ENCODE results near the gene CMTM2. TPM values are rescaled to one million over a fixed set of nuclear protein-coding genes. Genes with fewer than 3 reads are reported as not detected.

Gene CMTM2
- total and polyA plus RNA-seq, 7 experiments from 2014 or later = 0.58 to 1.8 (median 0.81) TPM; not detected in 4

GRCh38 chr16:66539623-66540469, 39.4 kb upstream of the CMTM2 start:
- Histone ChIP-seq H3K27ac (ENCODE audit: low read depth, low read length) (no peak overlapping the region), H3K4me3 (ENCODE audit: low read length) (no peak overlapping the region), H3K4me1 (ENCODE audit: control insufficient read depth in 2 of 2, insufficient read depth in 2 of 2, low read length in 2 of 2) (peaks cover 0 to 3% of the 10 kb centered on the region in 2 donors), H3K36me3 (ENCODE audit: control insufficient read depth in 2 of 3, insufficient read depth in 3 of 3, low read length in 3 of 3) (peaks cover 0 to 4% (median 0%) of the 10 kb centered on the region in 3 experiments), H3K27me3 (ENCODE audit: control insufficient read depth in 2 of 2, insufficient read depth in 2 of 2, low read length in 2 of 2) (no peaks in the 10 kb centered on the region), H3K9me3 (ENCODE audit: control insufficient read depth in 2 of 3, low read length in 3 of 3) (no peaks in the 10 kb centered on the region)
- Mint-ChIP-seq H3K4me1 (peaks cover 12 to 43% (median 20%) of the 10 kb centered on the region in 7 donors), H3K4me3 (peak overlapping the region in 3 of 10 donors; percentile 14 to 39 (median 27)), H3K9me3 (no peaks in the 10 kb centered on the region), H3K27ac (peak overlapping the region in 5 of 9 donors; percentile 47 to 71 (median 63)), H3K27me3 (no peaks in the 10 kb centered on the region), H3K36me3 (peaks cover 0 to 31% (median 5%) of the 10 kb centered on the region in 5 donors)
- POLR2A ChIA-PET = interaction anchor here (0.6 to 0.9 kb wide), 3 partner anchors 12 to 24 kb away, joined by 3 to 5 read pairs (median 3); partner anchors contain the start of gene CKLF
- intact Hi-C loops (cut with micrococcal nuclease) = loop anchor here in 1 of 2 donors (2.0 kb wide), 1 partner anchor 15 kb away; no protein-coding TSS in a partner anchor
- no peak for DNase-seq
- CTCF ChIA-PET = no interaction called here
- ATAC-seq = no peak

GRCh38 chr16:66541388-66542355, 37.6 kb upstream of the CMTM2 start:
- Mint-ChIP-seq H3K4me1 (peaks cover 12 to 49% (median 21%) of the 10 kb centered on the region in 7 donors), H3K4me3 (no peak overlapping the region), H3K9me3 (no peaks in the 10 kb centered on the region), H3K27ac (peak overlapping the region in 3 of 9 donors; percentile 0 to 9 (median 1)), H3K36me3 (peaks cover 0 to 29% (median 5%) of the 10 kb centered on the region in 5 donors), H3K27me3 (no peaks in the 10 kb centered on the region)
- CTCF ChIA-PET = interaction anchor here (1.0 kb wide), 1 partner anchor 17 kb away, joined by 3 read pairs; no protein-coding TSS in a partner anchor
- Histone ChIP-seq H3K36me3 (ENCODE audit: control insufficient read depth in 2 of 3, insufficient read depth in 3 of 3, low read length in 3 of 3) (peaks cover 0 to 4% (median 0%) of the 10 kb centered on the region in 3 experiments), H3K9me3 (ENCODE audit: control insufficient read depth in 2 of 3, low read length in 3 of 3) (no peaks in the 10 kb centered on the region), H3K27ac (ENCODE audit: low read depth, low read length) (no peak overlapping the region), H3K27me3 (ENCODE audit: control insufficient read depth in 2 of 2, insufficient read depth in 2 of 2, low read length in 2 of 2) (no peaks in the 10 kb centered on the region), H3K4me3 (ENCODE audit: low read length) (no peak overlapping the region), H3K4me1 (ENCODE audit: control insufficient read depth in 2 of 2, insufficient read depth in 2 of 2, low read length in 2 of 2) (peaks cover 0 to 3% of the 10 kb centered on the region in 2 donors)
- ATAC-seq = no peak
- POLR2A ChIA-PET = interaction anchor here (1.0 to 1.3 kb wide), 3 partner anchors 11 to 62 kb away, joined by 3 to 4 read pairs (median 3); partner anchors contain the start of gene CKLF
- intact Hi-C loops (cut with micrococcal nuclease) = no loop called here
- no peak for DNase-seq

- ChIA-PET POLR2A (interaction anchor here (1.3 kb wide), 1 partner anchor 10 kb away, joined by 3 read pairs; the partner anchor contains the start of gene CKLF), CTCF (interaction anchor here (1.6 kb wide), 1 partner anchor 10 kb away, joined by 3 read pairs; the partner anchor contains the start of gene CKLF)
- Mint-ChIP-seq H3K4me3 (no peak overlapping the region), H3K36me3 (peaks cover 0 to 30% (median 3%) of the 10 kb centered on the region in 5 donors), H3K9me3 (no peaks in the 10 kb centered on the region), H3K27ac (peak overlapping the region in 2 of 9 donors; percentile 0 to 9), H3K4me1 (peaks cover 14 to 52% (median 26%) of the 10 kb centered on the region in 7 donors), H3K27me3 (no peaks in the 10 kb centered on the region)
- intact Hi-C loops (cut with micrococcal nuclease) = no loop called here
- no peak for DNase-seq
- no peak for ATAC-seq
- Histone ChIP-seq H3K27me3 (ENCODE audit: control insufficient read depth in 2 of 2, insufficient read depth in 2 of 2, low read length in 2 of 2) (no peaks in the 10 kb centered on the region), H3K27ac (ENCODE audit: low read depth, low read length) (no peak overlapping the region), H3K4me1 (ENCODE audit: control insufficient read depth in 2 of 2, insufficient read depth in 2 of 2, low read length in 2 of 2) (peaks cover 0 to 3% of the 10 kb centered on the region in 2 donors), H3K36me3 (ENCODE audit: control insufficient read depth in 2 of 3, insufficient read depth in 3 of 3, low read length in 3 of 3) (peaks cover 0 to 4% (median 0%) of the 10 kb centered on the region in 3 experiments), H3K9me3 (ENCODE audit: control insufficient read depth in 2 of 3, low read length in 3 of 3) (no peaks in the 10 kb centered on the region), H3K4me3 (ENCODE audit: low read length) (no peak overlapping the region)
Measured at GRCh38 chr16:66542396-66542795, 36.9 kb upstream of the CMTM2 start.

DNA sequence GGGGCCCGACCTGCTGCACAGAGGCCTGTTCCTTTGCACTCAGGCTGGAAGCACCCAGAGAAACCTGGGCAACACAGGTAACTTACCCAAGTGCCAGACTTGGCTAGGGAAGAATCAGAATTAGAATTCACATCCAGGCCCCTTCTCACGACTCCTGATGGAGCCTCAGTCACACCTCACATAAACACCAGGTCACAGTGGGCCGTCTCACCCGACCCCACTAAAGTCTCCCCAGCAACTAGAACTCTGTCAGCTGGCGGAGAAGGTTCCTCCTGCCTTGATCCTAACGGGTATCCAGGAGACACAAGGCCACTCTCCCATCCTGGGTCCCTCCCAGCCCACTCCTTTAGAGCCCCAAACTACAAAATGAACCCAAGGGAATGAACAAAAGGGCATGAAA, 35.7 kb upstream of the CMTM2 start:
- H3K4me3 ChIP-seq (ENCODE audit: low read length) = no peak overlapping the region
- POLR2A ChIA-PET = interaction anchor here (0.6 to 1.8 kb wide), 3 partner anchors 8 to 69 kb away, joined by 4 to 7 read pairs (median 6); partner anchors contain the start of gene CKLF

DNA sequence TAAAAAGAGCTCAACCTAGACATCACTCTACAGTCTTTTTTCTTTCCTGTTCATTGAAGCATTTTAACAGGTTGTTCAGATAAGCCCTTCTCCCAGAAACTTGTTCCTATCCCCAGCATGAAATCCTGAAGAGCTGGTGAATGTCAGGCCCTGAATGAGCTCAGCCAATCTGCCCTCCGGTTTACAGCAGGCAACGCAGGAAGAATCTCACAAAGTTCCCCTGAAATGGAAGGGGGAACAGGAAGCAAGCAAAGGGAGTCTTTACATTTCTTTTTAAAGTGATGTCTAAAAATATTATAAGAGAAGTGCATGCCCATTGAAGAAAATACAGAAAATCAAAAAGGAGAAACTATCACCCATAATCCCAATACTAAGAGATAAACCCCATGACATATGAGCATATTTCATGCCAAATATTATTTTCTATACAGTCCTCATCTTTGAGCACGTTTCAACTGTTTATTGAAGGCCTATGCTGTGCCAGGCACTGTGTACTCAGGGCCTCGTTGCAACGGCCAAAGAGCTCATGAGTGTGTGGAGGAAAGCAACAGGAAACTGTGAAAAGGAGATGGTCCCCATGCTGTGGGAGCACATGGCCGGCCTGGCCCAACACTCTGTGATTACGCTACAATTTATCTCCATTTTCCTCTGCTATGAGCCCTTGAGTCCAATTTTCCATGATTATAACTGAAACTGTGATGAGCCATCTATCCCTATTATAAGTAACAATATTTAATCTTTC, 35.1 kb upstream of the CMTM2 start:
- peaks cover 23 to 55% (median 36%) of the 10 kb centered on the region in 7 donors for H3K4me1 Mint-ChIP-seq
- H3K27ac Mint-ChIP-seq = peak overlapping the region in 3 of 9 donors; percentile 15 to 74 (median 67)
- peaks cover 0 to 24% (median 0%) of the 10 kb centered on the region in 5 donors for H3K36me3 Mint-ChIP-seq
- H3K9me3 ChIP-seq (ENCODE audit: control insufficient read depth in 2 of 3, low read length in 3 of 3) = no peaks in the 10 kb centered on the region
- H3K36me3 ChIP-seq (ENCODE audit: control insufficient read depth in 2 of 3, insufficient read depth in 3 of 3, low read length in 3 of 3) = no peaks in the 10 kb centered on the region
- no peak for DNase-seq
- no peak overlapping the region for H3K4me3 Mint-ChIP-seq
- POLR2A ChIA-PET = interaction anchor here (0.6 to 1.8 kb wide), 4 partner anchors 8 to 69 kb away, joined by 4 to 7 read pairs (median 5); partner anchors contain the start of gene CKLF
- H3K4me3 ChIP-seq (ENCODE audit: low read length) = no peak overlapping the region
- peaks cover 5 to 11% of the 10 kb centered on the region in 2 donors for H3K4me1 ChIP-seq (ENCODE audit: control insufficient read depth in 2 of 2, insufficient read depth in 2 of 2, low read length in 2 of 2)
- no peaks in the 10 kb centered on the region for H3K27me3 Mint-ChIP-seq
- no peak for ATAC-seq
- H3K9me3 Mint-ChIP-seq = no peaks in the 10 kb centered on the region
- intact Hi-C loops (cut with micrococcal nuclease) = no loop called here
- no peak overlapping the region for H3K27ac ChIP-seq (ENCODE audit: low read depth, low read length)
- H3K27me3 ChIP-seq (ENCODE audit: control insufficient read depth in 2 of 2, insufficient read depth in 2 of 2, low read length in 2 of 2) = no peaks in the 10 kb centered on the region
- CTCF ChIA-PET = interaction anchor here (1.6 kb wide), 1 partner anchor 8 kb away, joined by 3 read pairs; the partner anchor contains the start of gene CKLF

More for the DNA sequence above, 35.7 kb upstream of the CMTM2 start:
- H3K4me1 ChIP-seq (ENCODE audit: control insufficient read depth in 2 of 2, insufficient read depth in 2 of 2, low read length in 2 of 2) = peaks cover 0 to 5% of the 10 kb centered on the region in 2 donors
- H3K9me3 Mint-ChIP-seq = no peaks in the 10 kb centered on the region
- H3K36me3 ChIP-seq (ENCODE audit: control insufficient read depth in 2 of 3, insufficient read depth in 3 of 3, low read length in 3 of 3) = no peaks in the 10 kb centered on the region
- no peak overlapping the region for H3K27ac ChIP-seq (ENCODE audit: low read depth, low read length)
- no peaks in the 10 kb centered on the region for H3K27me3 Mint-ChIP-seq
- peak overlapping the region in 3 of 9 donors; percentile 45 to 74 (median 67) for H3K27ac Mint-ChIP-seq
- DNase-seq = no peak
- intact Hi-C loops (cut with micrococcal nuclease) = no loop called here
- H3K27me3 ChIP-seq (ENCODE audit: control insufficient read depth in 2 of 2, insufficient read depth in 2 of 2, low read length in 2 of 2) = no peaks in the 10 kb centered on the region
- ATAC-seq = no peak
- H3K4me3 Mint-ChIP-seq = no peak overlapping the region
- CTCF ChIA-PET = interaction anchor here (1.6 kb wide), 1 partner anchor 9 kb away, joined by 3 read pairs; the partner anchor contains the start of gene CKLF
- peaks cover 0 to 26% (median 0%) of the 10 kb centered on the region in 5 donors for H3K36me3 Mint-ChIP-seq
- peaks cover 20 to 54% (median 34%) of the 10 kb centered on the region in 7 donors for H3K4me1 Mint-ChIP-seq
- H3K9me3 ChIP-seq (ENCODE audit: control insufficient read depth in 2 of 3, low read length in 3 of 3) = no peaks in the 10 kb centered on the region

All from naive thymus-derived CD4-positive, alpha-beta T cell (primary cell).